GM23338 (cell line): ENCODE results near the gene HTRA2. TPM values are rescaled to one million over a fixed set of nuclear protein-coding genes. Genes with fewer than 3 reads are reported as not detected.

ENCODE experiments used
- ATAC-seq: fragments of 200-7000 bp; cut with Tn5 transposase; 3 replicates; pipeline ENCODE4 v1.9.1; 2020
- DNase-seq: peaks from one replicate; pipeline ENCODE4 v3.0.0-alpha.2; 2015; ENCODE audit warnings: low spot score
- H2AFZ ChIP-seq: fragments of 200-600 bp; sonication (generic); 2 replicates; pipeline ENCODE4 v1.8.0; 2016; ENCODE audit warnings: antibody characterized with exemption, mild to moderate bottlenecking, moderate library complexity
- H3F3A ChIP-seq: fragments of 200-600 bp; sonication (generic); replicated peaks from 2 replicates; pipeline ENCODE4 v1.8.0; 2017; ENCODE audit warnings: antibody characterized with exemption, mixed run types, low read depth
- H3K27ac ChIP-seq: fragments of 200-600 bp; sonication (generic); 2 replicates; pipeline ENCODE4 v1.6.1; 2016; ENCODE audit warnings: low read depth
- H3K27me3 ChIP-seq: fragments of 200-600 bp; sonication (generic); 2 replicates; pipeline ENCODE4 v1.8.0; 2016; ENCODE audit warnings: mild to moderate bottlenecking, mixed run types, moderate library complexity; ENCODE audit not compliant: insufficient read depth
- H3K36me3 ChIP-seq: fragments of 200-600 bp; sonication (generic); 2 replicates; pipeline ENCODE4 v1.8.0; 2016; ENCODE audit warnings: mild to moderate bottlenecking; ENCODE audit not compliant: insufficient read depth
- H3K4me1 ChIP-seq: fragments of 200-600 bp; sonication (generic); 2 replicates; pipeline ENCODE4 v1.8.0; 2016; ENCODE audit warnings: mild to moderate bottlenecking, moderate library complexity; ENCODE audit not compliant: insufficient read depth
- H3K4me2 ChIP-seq: fragments of 200-600 bp; sonication (generic); 2 replicates; pipeline ENCODE4 v1.7.1; 2017; ENCODE audit warnings: mixed run types
- H3K4me3 ChIP-seq: fragments of 200-600 bp; sonication (generic); 2 replicates; pipeline ENCODE4 v1.6.1; 2016; ENCODE audit warnings: mixed run types
- H3K79me2 ChIP-seq: fragments of 200-600 bp; sonication (generic); replicated peaks from 2 replicates; pipeline ENCODE4 v1.8.0; 2017; ENCODE audit warnings: mild to moderate bottlenecking; ENCODE audit not compliant: insufficient read depth
- H3K9me2 ChIP-seq: fragments of 200-600 bp; sonication (generic); 2 replicates; pipeline ENCODE4 v1.8.0; 2017; ENCODE audit not compliant: insufficient read depth
- H4K20me1 ChIP-seq: fragments of 200-600 bp; sonication (generic); replicated peaks from 2 replicates; pipeline ENCODE4 v1.8.0; 2017; ENCODE audit warnings: mild to moderate bottlenecking; ENCODE audit not compliant: insufficient read depth
- H3K27ac Mint-ChIP-seq: 2 replicates; pipeline ENCODE4 v1.8.0; 2020; ENCODE audit warnings: inconsistent platforms, mild to moderate bottlenecking, moderate library complexity, mixed read lengths
- H3K27me3 Mint-ChIP-seq: 3 replicates; pipeline ENCODE4 v1.8.0; 2022; ENCODE audit warnings: low read depth, mild to moderate bottlenecking, moderate library complexity, mixed read lengths, inconsistent platforms; ENCODE audit not compliant: insufficient read depth, poor library complexity
- H3K36me3 Mint-ChIP-seq: 3 replicates; pipeline ENCODE4 v1.8.0; 2021; ENCODE audit warnings: low read depth, mild to moderate bottlenecking, inconsistent platforms, moderate library complexity, mixed read lengths
- H3K4me1 Mint-ChIP-seq: 3 replicates; pipeline ENCODE4 v1.8.0; 2020; ENCODE audit warnings: mild to moderate bottlenecking, inconsistent platforms, mixed read lengths
- H3K4me3 Mint-ChIP-seq: 3 replicates; pipeline ENCODE4 v1.8.0; 2021; ENCODE audit warnings: moderate library complexity, mild to moderate bottlenecking, inconsistent platforms, mixed read lengths
- H3K9me3 Mint-ChIP-seq: 3 replicates; pipeline ENCODE4 v1.8.0; 2020; ENCODE audit warnings: moderate library complexity, mild to moderate bottlenecking, inconsistent platforms, mixed read lengths
- CREB1 ChIP-seq: fragments of 250-450 bp; sonication (Bioruptor Pico); IDR thresholded peaks from 2 replicates; pipeline ENCODE4 v1.5.0; 2020; ENCODE audit warnings: low read depth, mild to moderate bottlenecking, moderate library complexity
- EZH2 ChIP-seq: fragments of 200-600 bp; sonication (generic); IDR thresholded peaks from one replicate; pipeline ENCODE4 v1.8.0; 2017; ENCODE audit warnings: antibody characterized with exemption, mild to moderate bottlenecking, low read depth; ENCODE audit not compliant: unreplicated experiment
- NANOG ChIP-seq: IDR thresholded peaks from 2 replicates; pipeline ENCODE4 v1.6.1; 2016; ENCODE audit warnings: antibody characterized with exemption, borderline replicate concordance
- POLR2AphosphoS5 ChIP-seq: IDR thresholded peaks from 2 replicates; pipeline ENCODE4 v1.6.1; 2016; ENCODE audit warnings: antibody characterized with exemption, low read depth
- REST ChIP-seq: IDR thresholded peaks from one replicate; pipeline ENCODE4 v1.6.1; 2018; ENCODE audit warnings: antibody characterized with exemption; ENCODE audit not compliant: unreplicated experiment
- ZNF462 ChIP-seq: fragments of 250-450 bp; sonication (Bioruptor Pico); IDR thresholded peaks from 2 replicates; pipeline ENCODE4 v1.5.0; 2020; ENCODE audit warnings: mild to moderate bottlenecking, moderate library complexity
- polyA plus RNA-seq: library from polyadenylated mRNA; unstranded; fragments of >200 nt; fragmentation: Nextera tagmentation; extraction: Ambion mirVana; gene quantifications from 2 replicates; pipeline ENCODE4 v1.2.1, GENCODE V29; 2016
- total RNA-seq: library from RNA; depleted of rRNA; stranded (reverse); fragments of >200 nt; shearing (Covaris generic); gene quantifications from 2 replicates; pipeline ENCODE4 v1.2.3, GENCODE V29; 2014

Gene HTRA2
- total and polyA plus RNA-seq, 2 experiments from 2014 or later: 17.8 to 19.7 TPM

- Mint-ChIP-seq H3K36me3 (no peaks in the 10 kb centered on the region; the same call in 2 of the 3 replicates), H3K9me3 (no peaks in the 10 kb centered on the region), H3K27me3 (peaks cover 83% of the 10 kb centered on the region), H3K27ac (peak within 1 kb of the TSS; percentile 54), H3K4me3 (peak within 1 kb of the TSS; percentile 93), H3K4me1 (peaks cover 20% of the 10 kb centered on the region)
- ATAC-seq (peak; percentile 52), DNase-seq (peak; percentile 95)
- Histone ChIP-seq H3K4me2 (peak within 1 kb of the TSS; percentile 96), H2AFZ (peak within 1 kb of the TSS; percentile 99), H3K4me1 (peaks cover 15% of the 10 kb centered on the region), H3K4me3 (peak within 1 kb of the TSS; percentile 93), H3F3A (peaks cover 1% of the 10 kb centered on the region), H3K79me2 (no peaks in the 10 kb centered on the region), H3K27me3 (peaks cover 92% of the 10 kb centered on the region), H3K36me3 (no peaks in the 10 kb centered on the region), H3K27ac (0 out of 2 replicates have a peak within 1 kb of the TSS, but pooled peaks have one; percentile 72), H3K9me2 (no peaks in the 10 kb centered on the region), H4K20me1 (no peaks in the 10 kb centered on the region)
- TF ChIP-seq NANOG (no peak), CREB1 (CRISPR knock-in tag) (peak; percentile 100), REST (no peak), EZH2 (no peak), POLR2AphosphoS5 (peak; percentile 54)
Measured at GRCh38 chr2:74553892-74554819, 24.4 kb downstream of the HTRA2 start, which contains the start of the genes DOK1 and LOXL3. TSS of gene DOK1 (plus strand) at chr2:74554720. CDS start at chr2:74554755, 35 bp downstream. TSS of gene LOXL3 (minus strand) at chr2:74553942. CDS start at chr2:74552634, 1,308 bp downstream.

GRCh38 chr2:74554820-74555531 lies 25.2 kb downstream of the HTRA2 start:
- Histone ChIP-seq H3F3A (no peaks in the 10 kb centered on the region; the same call in 1 of the 2 replicates), H3K79me2 (no peaks in the 10 kb centered on the region), H3K4me3 (peak overlapping the region; percentile 93), H3K9me2 (no peaks in the 10 kb centered on the region), H3K36me3 (no peaks in the 10 kb centered on the region), H3K4me2 (peak overlapping the region; percentile 96), H3K27me3 (peaks cover 85% of the 10 kb centered on the region), H4K20me1 (no peaks in the 10 kb centered on the region), H3K27ac (no peak overlapping the region), H2AFZ (peak overlapping the region; percentile 99), H3K4me1 (peaks cover 20% of the 10 kb centered on the region)
- Mint-ChIP-seq H3K27me3 (peaks cover 76% of the 10 kb centered on the region), H3K27ac (peak overlapping the region; percentile 54), H3K9me3 (no peaks in the 10 kb centered on the region), H3K4me1 (peaks cover 22% of the 10 kb centered on the region), H3K36me3 (no peaks in the 10 kb centered on the region; the same call in 2 of the 3 replicates), H3K4me3 (peak overlapping the region; percentile 93)
- no peak for TF ChIP-seq ZNF462 (CRISPR knock-in tag)
- no peak for TF ChIP-seq CREB1 (CRISPR knock-in tag)
- peak; percentile 35 for TF ChIP-seq EZH2
- ATAC-seq (peak; percentile 58), DNase-seq (peak; percentile 66)
